Erythroblast (primary cell): ENCODE data around the gene FNDC3A.

Experiments
- GATA1 ChIP-seq: IDR thresholded peaks from 2 replicates; pipeline ENCODE4 v1.6.1; 2011; ENCODE audit warnings: low read depth, mild to moderate bottlenecking, control low read depth, low read length, moderate library complexity
- POLR2A ChIP-seq: IDR thresholded peaks from 2 replicates; pipeline ENCODE4 v1.6.1; 2011; ENCODE audit warnings: mild to moderate bottlenecking, low read length

GRCh38 chr13:48998641-48999292, 23.1 kb downstream of the FNDC3A start:
- no peak for TF ChIP-seq POLR2A
- TF ChIP-seq GATA1: no peak
